K562 (cell line): Measurements from ENCODE around the gene SIMC1. TPM values are rescaled to one million over a fixed set of nuclear protein-coding genes. Genes with fewer than 3 reads are reported as not detected.

ENCODE experiments used
- ATAC-seq: fragments of 200-7000 bp; cut with Tn5 transposase; 3 replicates; pipeline ENCODE4 v1.9.1; 2020; ENCODE audit warnings: moderate library complexity
- BruUV-seq: library from RNA; stranded (reverse); fragments of 400-500 nt; replicated peaks from 2 replicates; lab custom pipeline; 2021; lab: Mats Ljungman, UMichigan
- CTCF ChIA-PET: fragments of 300-600 bp; formaldehyde crosslinking; extraction: SDS; loops from one replicate; lab custom pipeline; 2021; ENCODE audit warnings: low intra/inter-chr PET ratio; lab: Yijun Ruan, JAX
- POLR2A ChIA-PET: fragments of 300-600, 350-650 bp; sonication (Branson Sonifier 250); formaldehyde crosslinking; extraction: SDS; loops from one replicate; lab custom pipeline; 2021; ENCODE audit warnings: antibody characterized with exemption, inconsistent platforms; lab: Yijun Ruan, JAX
- DNase-seq, 4 experiments: peaks; one replicate each; pipeline versions ENCODE4 v3.0.0 to v3.0.0-alpha.2; 2011 to 2018; ENCODE audit warnings: low spot score in 3 of 4, mixed read lengths in 3 of 4; ENCODE audit errors: extremely low read depth in 1 of 4
- FAIRE-seq: peaks from 2 replicates; lab custom pipeline; 2011; peaks lifted over from hg19 to GRCh38; lab: Jason Lieb, UNC
- H2AFZ ChIP-seq: 2 replicates; pipeline ENCODE4 v1.6.0; 2011; ENCODE audit warnings: low read depth, low read length, control low read depth, inconsistent platforms
- H3K27ac ChIP-seq: fragments of 200-600 bp; 3 replicates; pipeline ENCODE4 v1.8.0; 2011; ENCODE audit warnings: low read depth, mild to moderate bottlenecking, control low read depth, inconsistent platforms, low read length, moderate library complexity, mixed read lengths; ENCODE audit errors: extremely low read depth
- H3K27me3 ChIP-seq, 2 experiments: fragments of 300-600 bp in 1 of 2; 2 replicates in 1 of 2; 3 replicates in 1 of 2; pipeline versions ENCODE4 v1.6.0 to v1.8.0; 2011; ENCODE audit warnings: inconsistent platforms in 2 of 2, low read length in 2 of 2, mild to moderate bottlenecking in 1 of 2, mixed read lengths in 1 of 2, moderate library complexity in 1 of 2; ENCODE audit not compliant: control insufficient read depth in 2 of 2, insufficient read depth in 2 of 2
- H3K36me3 ChIP-seq: fragments of 300-600 bp; 3 replicates; pipeline ENCODE4 v1.8.0; 2011; ENCODE audit warnings: mild to moderate bottlenecking, low read length, inconsistent platforms; ENCODE audit not compliant: control insufficient read depth, insufficient read depth
- H3K4me1 ChIP-seq, 2 experiments: fragments of 200-600 bp in 1 of 2; replicated peaks in 1 of 2; 2 replicates in 1 of 2; 3 replicates in 1 of 2; pipeline versions ENCODE4 v1.5.1 to v1.8.0; 2011; ENCODE audit warnings: inconsistent platforms in 2 of 2, low read length in 2 of 2, mild to moderate bottlenecking in 1 of 2, mixed read lengths in 1 of 2, moderate library complexity in 1 of 2; ENCODE audit not compliant: control insufficient read depth in 2 of 2, insufficient read depth in 2 of 2
- H3K4me2 ChIP-seq: 2 replicates; pipeline ENCODE4 v1.6.1; 2011; ENCODE audit warnings: low read length, control low read depth, inconsistent platforms, mixed read lengths; ENCODE audit not compliant: insufficient read depth
- H3K4me3 ChIP-seq: fragments of 200-600 bp; sonication (generic), shearing (Covaris generic); 2 replicates; pipeline ENCODE4 v1.5.1; 2016; ENCODE audit warnings: control low read depth, inconsistent platforms
- H3K79me2 ChIP-seq: fragments of 200-600 bp; 3 replicates; pipeline ENCODE4 v1.8.0; 2011; ENCODE audit warnings: low read length, inconsistent platforms; ENCODE audit not compliant: control insufficient read depth, insufficient read depth
- H3K9ac ChIP-seq, 2 experiments: 2 replicates each; pipeline versions ENCODE4 v1.6.0 to v1.6.1; 2011; ENCODE audit warnings: low read depth in 2 of 2, low read length in 2 of 2, control low read depth in 1 of 2, inconsistent platforms in 1 of 2, mild to moderate bottlenecking in 1 of 2, mixed read lengths in 1 of 2; ENCODE audit not compliant: insufficient read depth in 1 of 2
- H3K9me1 ChIP-seq: one replicate; pipeline ENCODE4 v1.6.0; 2011; ENCODE audit warnings: inconsistent platforms, mild to moderate bottlenecking, low read length, moderate library complexity; ENCODE audit not compliant: control insufficient read depth, insufficient read depth
- H3K9me3 ChIP-seq: replicated peaks from 2 replicates; pipeline ENCODE4 v1.5.1; 2011; ENCODE audit warnings: low read depth, low read length, inconsistent platforms; ENCODE audit not compliant: control insufficient read depth, insufficient read depth
- H4K20me1 ChIP-seq: replicated peaks from 2 replicates; pipeline ENCODE4 v1.6.1; 2011; ENCODE audit warnings: low read length, inconsistent platforms, mixed read lengths; ENCODE audit not compliant: control insufficient read depth, insufficient read depth
- ARID3B ChIP-seq: fragments of 250-450 bp; sonication (Bioruptor Pico); IDR thresholded peaks from 2 replicates; pipeline ENCODE4 v1.4.0; 2020; ENCODE audit warnings: borderline replicate concordance
- ATF2 ChIP-seq: sonication (generic); formaldehyde crosslinking; IDR thresholded peaks from 2 replicates; pipeline ENCODE4 v1.8.1; 2022; ENCODE audit warnings: missing genetic modification reagents
- CGGBP1 ChIP-seq: fragments of 250-450 bp; sonication (Bioruptor Pico); IDR thresholded peaks from 2 replicates; pipeline ENCODE4 v1.9.0; 2021; ENCODE audit warnings: mild to moderate bottlenecking
- CREBBP ChIP-seq: IDR thresholded peaks from one replicate; pipeline ENCODE4 v1.6.1; 2012; ENCODE audit warnings: low read depth, mild to moderate bottlenecking, control low read depth, inconsistent platforms, low read length
- ELK1 ChIP-seq: sonication (generic); formaldehyde crosslinking; IDR thresholded peaks from 2 replicates; pipeline ENCODE4 v1.8.1; 2022; ENCODE audit warnings: missing genetic modification reagents
- HOXB6 ChIP-seq: fragments of 250-450 bp; sonication (Bioruptor Pico); IDR thresholded peaks from 2 replicates; pipeline ENCODE4 v1.5.1; 2022; ENCODE audit warnings: mild to moderate bottlenecking, borderline replicate concordance
- PTRF ChIP-seq: fragments of 450-650 bp; IDR thresholded peaks from 2 replicates; pipeline ENCODE4 v1.6.1; 2016; ENCODE audit warnings: mild to moderate bottlenecking, missing genetic modification characterization, missing compliant biosample characterization
- TBL1XR1 ChIP-seq, 2 experiments: IDR thresholded peaks; 2 replicates each; pipeline ENCODE4 v1.6.1; 2012; ENCODE audit warnings: improper control_type of control experiment in 2 of 2, low read length in 2 of 2, mild to moderate bottlenecking in 1 of 2
- WGBS: fragments of 100-300 bp; shearing (Covaris generic); methylation state at CpG from one replicate; pipeline ENCODE4 v1.1.6; 2016; ENCODE audit warnings: low coverage, mixed read lengths; ENCODE audit not compliant: insufficient coverage; ENCODE audit errors: missing lambda C conversion rate; 5-methylcytosine and 5-hydroxymethylcytosine counted together
- in situ Hi-C: fragments of 300-500 bp; cut with MboI; formaldehyde crosslinking; loops from 4 replicates; pipeline ENCODE4 v1.15.0; 2018; ENCODE audit warnings: inconsistent platforms, mixed read lengths
- intact Hi-C: fragments of 100-400 bp; cut with micrococcal nuclease; formaldehyde crosslinking; loops from 2 replicates; pipeline ENCODE4 v1.14.2; 2022
- polyA plus RNA-seq, 8 experiments: library from polyadenylated mRNA; depleted of rRNA in 4 of 8; stranded (reverse) in 5 of 8; unstranded in 3 of 8; fragments of >200 nt; fragmentation: Nextera tagmentation in 2 of 8; fragmentation: Illumina TruSeq in 1 of 8; extraction: Ambion mirVana in 2 of 8; extraction: Trizol in 1 of 8; gene quantifications; 2 replicates each; pipeline versions ENCODE4 v1.2.1 to v1.2.3, GENCODE V29; 2011 to 2014; ENCODE audit warnings: inconsistent platforms in 1 of 8, missing spikeins in 1 of 8
- total RNA-seq, 7 experiments: library from RNA; depleted of rRNA in 6 of 7; stranded (reverse); fragments of >200 nt in 6 of 7; fragmentation: Illumina TruSeq in 2 of 7; extraction: Trizol in 2 of 7; gene quantifications; 2 replicates each; pipeline versions ENCODE4 v1.2.1 to v1.2.3, GENCODE V29; 2011 to 2021; ENCODE audit warnings: low replicate concordance in 1 of 7

Gene SIMC1
- total and polyA plus RNA-seq, 9 of the 15 experiments (the other 6 are each of a cell fraction or from before 2014, with no cell fraction given) = 7.2 to 36.3 (median 14.7) TPM

GRCh38 chr5:176365351-176366231 is 127.4 kb downstream of the SIMC1 start, which contains the start of gene ARL10:
TSS of gene ARL10 (plus strand) at chr5:176365487. CDS start at chr5:176365564, 77 bp downstream.
- no peak for ATAC-seq
- Histone ChIP-seq H3K79me2 (peaks cover 11% of the 10 kb centered on the region), H3K36me3 (no peaks in the 10 kb centered on the region), H3K9me3 (no peaks in the 10 kb centered on the region), H4K20me1 (no peaks in the 10 kb centered on the region), H3K4me2 (no peak within 1 kb of the TSS), H3K4me3 (no peak within 1 kb of the TSS)
- ChIA-PET POLR2A (no interaction called here), CTCF (no interaction called here)
- BruUV-seq = no TSS peak
- no peak for TF ChIP-seq TBL1XR1 (IDR thresholded peaks at IDR 0.05; ENCODE audit: low read length in 2 of 2)
- TF ChIP-seq, all 486 proteins: peak for 0
- no peak within 1 kb of the TSS for H3K27ac ChIP-seq
- WGBS = no CpG with 5 or more reads among the region's 108 CpGs
- H2AFZ ChIP-seq = no peak within 1 kb of the TSS
- intact Hi-C loops (no loop called here), in situ Hi-C loops (no loop called here)
- FAIRE-seq = no peak
- H3K27me3 ChIP-seq = no peaks in the 10 kb centered on the region
- peaks cover 5 to 18% of the 10 kb centered on the region in 2 experiments; a peak in 4 of 5 replicates for H3K4me1 ChIP-seq
- no peak for DNase-seq
- H3K9me1 ChIP-seq = no peaks in the 10 kb centered on the region
- H3K9ac ChIP-seq = no peak within 1 kb of the TSS

- H3K27me3 ChIP-seq = no peaks in the 10 kb centered on the region
- intact Hi-C loops (no loop called here), in situ Hi-C loops (no loop called here)
- no peaks in the 10 kb centered on the region for H3K9me1 ChIP-seq
- no peak for ATAC-seq
- no peak overlapping the region for H3K4me2 ChIP-seq
- no peak for DNase-seq
- no peak overlapping the region for H3K4me3 ChIP-seq
- peaks cover 3% of the 10 kb centered on the region for H3K79me2 ChIP-seq
- 74% methylated on average over 24 of the region's 38 CpGs for WGBS
- H3K9ac ChIP-seq = no peak overlapping the region
- CTCF ChIA-PET = no interaction called here
- H3K27ac ChIP-seq = no peak overlapping the region
- H2AFZ ChIP-seq = no peak overlapping the region
- FAIRE-seq = no peak
- POLR2A ChIA-PET = interaction anchor here (0.6 kb wide), 1 partner anchor 9 kb away, joined by 3 read pairs; no protein-coding TSS in a partner anchor
- peaks cover 5 to 14% of the 10 kb centered on the region in 2 experiments; a peak in 4 of 5 replicates for H3K4me1 ChIP-seq
- no peaks in the 10 kb centered on the region for H3K9me3 ChIP-seq
- BruUV-seq = no TSS peak
- H4K20me1 ChIP-seq = no peaks in the 10 kb centered on the region
- no peaks in the 10 kb centered on the region for H3K36me3 ChIP-seq
- TF ChIP-seq ATF2 (CRISPR knock-in tag) = no peak
- no peak for TF ChIP-seq PTRF
- no peak for TF ChIP-seq CREBBP
- TF ChIP-seq ELK1 (CRISPR knock-in tag) = no peak
- no peak for TF ChIP-seq ARID3B
- no peak for TF ChIP-seq HOXB6 (CRISPR knock-in tag)
- no peak for TF ChIP-seq CGGBP1 (CRISPR knock-in tag)
These were observed 128.1 kb downstream of the SIMC1 start for GRCh38 chr5:176366232-176366894.
